HTR-8/SVneo (cell line): ENCODE measurements around the gene RGS14.
"Not testable (repeated sequence)": the region's sequence is repeated elsewhere in the genome, so short reads cannot be mapped to it uniquely, and the experiment has no call there.

Source experiments
- DNase-seq: peaks from one replicate; pipeline ENCODE4 v3.0.0; 2011; ENCODE audit warnings: low spot score, mixed read lengths; ENCODE audit not compliant: insufficient read length
- FAIRE-seq: peaks from 2 replicates; lab custom pipeline; 2011; peaks lifted over from hg19 to GRCh38; lab: Jason Lieb, UNC

Gene RGS14

GRCh38 chr5:177396807-177397206 lies 39.1 kb downstream of the RGS14 start:
- DNase-seq, result no peak
- no peak for FAIRE-seq

- FAIRE-seq (no peak), DNase-seq (no peak)
Observed at GRCh38 chr5:177397875-177398390, 40.2 kb downstream of the RGS14 start.

- FAIRE-seq (no peak), DNase-seq (no peak)
Observed at GRCh38 chr5:177399997-177400868, 42.5 kb downstream of the RGS14 start, which contains the start of gene PFN3. TSS of gene PFN3 (minus strand) at chr5:177400661. CDS start at chr5:177400576, 85 bp downstream.

- FAIRE-seq, result peak; percentile 42
- DNase-seq, result peak; percentile 62
Observed at GRCh38 chr5:177402271-177403043, 44.7 kb downstream of the RGS14 start.

- DNase-seq, result no peak
- no peak for FAIRE-seq
Observed at GRCh38 chr5:177403102-177403791, 45.5 kb downstream of the RGS14 start.

- peak; percentile 94 for FAIRE-seq
- DNase-seq, result peak; percentile 88
Observed at GRCh38 chr5:177403792-177404640, 46.3 kb downstream of the RGS14 start.

- FAIRE-seq (no peak), DNase-seq (no peak)
Observed at GRCh38 chr5:177404641-177405179, 47.0 kb downstream of the RGS14 start.

GRCh38 chr5:177405312-177405711 lies 47.6 kb downstream of the RGS14 start:
- FAIRE-seq (no peak), DNase-seq (no peak)

- DNase-seq (no peak), FAIRE-seq (no peak)
Observed at GRCh38 chr5:177405805-177406204, 48.1 kb downstream of the RGS14 start.

GRCh38 chr5:177409043-177409801 lies 51.5 kb downstream of the RGS14 start, which contains the start of gene F12:
TSS of gene F12 (minus strand) at chr5:177409564. CDS start at chr5:177409527, 37 bp downstream.
- DNase-seq, result no peak
- no peak for FAIRE-seq

GRCh38 chr5:177410575-177410974 lies 52.9 kb downstream of the RGS14 start:
- no peak for FAIRE-seq
- DNase-seq, result no peak

- no peak for FAIRE-seq
- no peak for DNase-seq
Observed at GRCh38 chr5:177412603-177413233, 55.0 kb downstream of the RGS14 start.

GRCh38 chr5:177414481-177414880 lies 56.8 kb downstream of the RGS14 start:
- FAIRE-seq (no peak), DNase-seq (no peak)

- not testable (repeated sequence) for FAIRE-seq, DNase-seq
Observed at GRCh38 chr5:177417081-177417480, 59.4 kb downstream of the RGS14 start.

GRCh38 chr5:177419046-177419445 lies 61.3 kb downstream of the RGS14 start:
- peak; percentile 36 for DNase-seq
- FAIRE-seq, result no peak

GRCh38 chr5:177420472-177420871 lies 62.7 kb downstream of the RGS14 start:
- not testable (repeated sequence) for DNase-seq, FAIRE-seq

- DNase-seq (no peak), FAIRE-seq (no peak)
Observed at GRCh38 chr5:177421062-177421798, 63.5 kb downstream of the RGS14 start.
